ENCODE measurements around the gene CCDC102A. TPM values are rescaled to one million over a fixed set of nuclear protein-coding genes. Genes with fewer than 3 reads are reported as not detected.

Gene CCDC102A
- total and polyA plus RNA-seq, 10 of the 15 experiments (the other 5 are each of a cell fraction or from before 2014, with no cell fraction given): 0.03 to 5.9 (median 2.4) TPM

- TF ChIP-seq SKIL (IDR thresholded peaks at IDR 0.05; ENCODE audit: low read depth, poor library complexity, severe bottlenecking) (no peak), ATF7 (IDR thresholded peaks at IDR 0.05; ENCODE audit: low read depth) (no peak), ZNF622 (IDR thresholded peaks at IDR 0.05) (no peak), NFIC (IDR thresholded peaks at IDR 0.05; ENCODE audit: low read depth, low read length) (no peak), MTA2 (IDR thresholded peaks at IDR 0.05; ENCODE audit: low read depth) (no peak), CBFB (IDR thresholded peaks at IDR 0.05; ENCODE audit: low read depth) (no peak)
These were observed 57.8 kb downstream of the CCDC102A start (continued) for GRCh38 chr16:57478396-57479204.

GRCh38 chr16:57477531-57478202, 58.7 kb downstream of the CCDC102A start:
- in situ Hi-C loops (cut with MboI): no loop called here
- FAIRE-seq: no peak
- SMC1A ChIA-PET (ENCODE audit: uncharacterized antibody, unreplicated experiment): interaction anchor here (1.4 to 1.7 kb wide), 2 partner anchors 9 to 10 kb away, joined by 4 to 11 read pairs; partner anchors contain the start of gene DOK4

More at GRCh38 chr16:57477531-57478202, 58.7 kb downstream of the CCDC102A start:
- BruUV-seq (replicated peaks): no TSS peak
- Histone ChIP-seq H4K20me1 (ENCODE audit: control insufficient read depth, insufficient read depth) (no peaks in the 10 kb centered on the region), H3K4me1 (ENCODE audit: control insufficient read depth, insufficient read depth, low read length) (peaks cover 16% of the 10 kb centered on the region), H3K27me3 (replicated peaks in 1 of 2; ENCODE audit: control insufficient read depth in 2 of 2, insufficient read depth in 2 of 2, low read length in 1 of 2) (no peaks in the 10 kb centered on the region), H3K79me2 (ENCODE audit: control insufficient read depth, insufficient read depth, low read length) (no peaks in the 10 kb centered on the region), H3K4me2 (ENCODE audit: control insufficient read depth, insufficient read depth) (no peak overlapping the region), H3K9me3 (replicated peaks; ENCODE audit: control insufficient read depth, insufficient read depth, low read length) (no peaks in the 10 kb centered on the region), H3K36me3 (ENCODE audit: control insufficient read depth in 2 of 2, insufficient read depth in 2 of 2, low read length in 1 of 2) (no peaks in the 10 kb centered on the region; a peak in 1 of 4 replicates), H2AFZ (ENCODE audit: control insufficient read depth, low read depth, low read length) (no peak overlapping the region), H3K4me3 (no peak overlapping the region), H3K9ac (ENCODE audit: control insufficient read depth, insufficient read depth, low read length) (no peak overlapping the region), H3K27ac (ENCODE audit: control insufficient read depth, insufficient read depth) (no peak overlapping the region)
- ChIA-PET POLR2A (no interaction called here), RAD21 (ENCODE audit: unreplicated experiment) (no interaction called here), CTCF (interaction anchor here (0.7 to 1.6 kb wide), 3 partner anchors 11 to 19 kb away, joined by 3 to 5 read pairs (median 4); partner anchors contain the start of gene POLR2C)
- ATAC-seq (no peak), DNase-seq (ENCODE audit: low read depth, low spot score) (no peak)
- WGBS (ENCODE audit: insufficient coverage, insufficient replicate concordance, low lambda C conversion rate, missing lambda C conversion rate): 55% methylated on average over 9 of the region's 9 CpGs
- intact Hi-C loops (cut with micrococcal nuclease; ENCODE audit: unreplicated experiment): no loop called here
- no peak for TF ChIP-seq JUND (IDR thresholded peaks at IDR 0.05; ENCODE audit: low read depth, low read length)
- TF ChIP-seq MYB (IDR thresholded peaks at IDR 0.05; ENCODE audit: borderline replicate concordance, low read depth, low read length): no peak
- TF ChIP-seq NRF1 (conservative IDR thresholded peaks at IDR 0.05; ENCODE audit: low read depth, low read length): no peak
- no peak for TF ChIP-seq NFXL1 (IDR thresholded peaks at IDR 0.05; ENCODE audit: borderline replicate concordance)
- TF ChIP-seq ZBED1 (IDR thresholded peaks at IDR 0.05; ENCODE audit: borderline replicate concordance): no peak
- no peak for TF ChIP-seq ZBTB40 (IDR thresholded peaks at IDR 0.05; ENCODE audit: borderline replicate concordance)
- no peak for TF ChIP-seq NFYA (IDR thresholded peaks at IDR 0.05; ENCODE audit: borderline replicate concordance, low read depth, low read length)
- TF ChIP-seq MTA3 (IDR thresholded peaks at IDR 0.05; ENCODE audit: borderline replicate concordance, low read length): no peak
- no peak for TF ChIP-seq SREBF1 (IDR thresholded peaks at IDR 0.05; ENCODE audit: low read length)
- no peak for TF ChIP-seq ZSCAN29 (IDR thresholded peaks at IDR 0.05)

All from GM12878 (cell line).